H7 (cell line): ENCODE measurements around the gene ALDH1L2. TPM values are rescaled to one million over a fixed set of nuclear protein-coding genes. Genes with fewer than 3 reads are reported as not detected.

Experiments used
- total RNA-seq: library from RNA; depleted of rRNA; stranded (reverse); fragments of >200 nt; shearing (Covaris generic); gene quantifications from 2 replicates; pipeline ENCODE4 v1.2.3, GENCODE V29; 2014; rRNA removed

ALDH1L2 gene
- total RNA-seq, 1 experiment from 2014 or later = 1.2 TPM

Other genes starting within 250 kb of the ALDH1L2 start
- gene SLC41A2, start 126.2 kb downstream of the ALDH1L2 start, total RNA-seq = 1.00 and 1.9 TPM in 2 replicates
- gene NOPCHAP1, start 98.1 kb downstream of the ALDH1L2 start, total RNA-seq = 17.5 and 19.3 TPM in 2 replicates
- gene WASHC4, start 23.3 kb upstream of the ALDH1L2 start, total RNA-seq = 34.7 and 54.6 TPM in 2 replicates
- 12.8 and 22.2 TPM in 2 replicates for gene APPL2, start 151.7 kb upstream of the ALDH1L2 start, total RNA-seq
- gene C12orf75, start 246.2 kb upstream of the ALDH1L2 start, total RNA-seq = 7.7 and 8.9 TPM in 2 replicates